A549 (cell line): Measurements from ENCODE around the gene SCGB2A2. TPM values are rescaled to one million over a fixed set of nuclear protein-coding genes. Genes with fewer than 3 reads are reported as not detected.

Experiments used
- ATAC-seq, 2 experiments: fragments of 200-7000 bp in 1 of 2; fragments of >200 bp in 1 of 2; cut with Nextera tagmentation in 1 of 2; cut with Tn5 transposase in 1 of 2; 3 replicates each; pipeline versions ENCODE4 v1.8.0 to v1.9.1; 2018 to 2020; ENCODE audit warnings: mild to moderate bottlenecking in 1 of 2, moderate library complexity in 1 of 2
- CTCF ChIA-PET: fragments of 300-600 bp; sonication (Branson Sonifier 250); formaldehyde crosslinking; extraction: SDS; loops from one replicate; lab custom pipeline; 2021; ENCODE audit warnings: antibody characterized with exemption, inconsistent platforms; lab: Yijun Ruan, JAX
- POLR2A ChIA-PET: fragments of 350-600 bp; formaldehyde crosslinking; extraction: SDS; loops from one replicate; lab custom pipeline; 2021; ENCODE audit warnings: antibody characterized with exemption, inconsistent platforms; lab: Yijun Ruan, JAX
- DNase-seq, 2 experiments: peaks; one replicate each; pipeline versions ENCODE4 v3.0.0 to v3.0.0-alpha.2; 2011 to 2016; ENCODE audit warnings: low read depth in 1 of 2, low spot score in 1 of 2
- FAIRE-seq: peaks from 2 replicates; lab custom pipeline; 2011; peaks lifted over from hg19 to GRCh38; lab: Jason Lieb, UNC
- H3K27ac ChIP-seq, 2 experiments: fragments of >200 bp; sonication (Bioruptor Twin); formaldehyde crosslinking; 3 replicates each; pipeline ENCODE4 v1.5.1; 2016 to 2017
- H3K4me1 ChIP-seq: fragments of >200 bp; sonication (Bioruptor Twin); formaldehyde crosslinking; 3 replicates; pipeline ENCODE4 v1.6.1; 2016
- H3K4me2 ChIP-seq: fragments of >200 bp; sonication (Bioruptor Twin); formaldehyde crosslinking; 3 replicates; pipeline ENCODE4 v1.6.1; 2016
- H3K4me3 ChIP-seq: fragments of >200 bp; sonication (Bioruptor Twin); formaldehyde crosslinking; 3 replicates; pipeline ENCODE4 v1.5.1; 2016
- H3K9me3 ChIP-seq: fragments of >200 bp; sonication (Bioruptor Twin); formaldehyde crosslinking; 3 replicates; pipeline ENCODE4 v1.6.1; 2016
- CHD2 ChIP-seq: fragments of 150-350 bp; IDR thresholded peaks from 2 replicates; pipeline ENCODE4 v1.6.1; 2014; ENCODE audit warnings: low read length; ENCODE audit not compliant: partially characterized antibody
- CTCF ChIP-seq: fragments of >200 bp; sonication (Bioruptor Twin); formaldehyde crosslinking; IDR thresholded peaks from 3 replicates; pipeline ENCODE4 v1.5.1; 2016
- EHMT2 ChIP-seq: fragments of 200-600 bp; sonication (generic); IDR thresholded peaks from 2 replicates; pipeline ENCODE4 v1.6.1; 2016; ENCODE audit warnings: antibody characterized with exemption, low read depth, mild to moderate bottlenecking, moderate library complexity
- ESRRA ChIP-seq: fragments of 150-350 bp; IDR thresholded peaks from 2 replicates; pipeline ENCODE4 v1.6.1; 2014; ENCODE audit warnings: mild to moderate bottlenecking, low read length, borderline replicate concordance
- HEYL ChIP-seq: fragments of 250-450 bp; sonication (Bioruptor Pico); IDR thresholded peaks from 2 replicates; pipeline ENCODE4 v1.8.0; 2021; ENCODE audit warnings: mild to moderate bottlenecking, moderate library complexity
- HOXB5 ChIP-seq: fragments of 250-450 bp; sonication (Bioruptor Pico); IDR thresholded peaks from 2 replicates; pipeline ENCODE4 v1.5.0; 2020; ENCODE audit warnings: mild to moderate bottlenecking, moderate library complexity
- MAFK ChIP-seq: fragments of 450-650 bp; IDR thresholded peaks from 2 replicates; pipeline ENCODE4 v1.6.1; 2014; ENCODE audit not compliant: partially characterized antibody
- MAZ ChIP-seq: fragments of 150-350 bp; IDR thresholded peaks from 2 replicates; pipeline ENCODE4 v1.6.1; 2014; ENCODE audit warnings: antibody characterized with exemption, low read depth, low read length, borderline replicate concordance
- NPAS2 ChIP-seq: fragments of 250-450 bp; sonication (Bioruptor Pico); IDR thresholded peaks from 2 replicates; pipeline ENCODE4 v1.8.0; 2022; ENCODE audit warnings: mild to moderate bottlenecking, moderate library complexity, borderline replicate concordance
- NR3C1 ChIP-seq: fragments of >200 bp; sonication (Bioruptor Twin); formaldehyde crosslinking; IDR thresholded peaks from 3 replicates; pipeline ENCODE4 v1.6.1; 2017
- PBX3 ChIP-seq: IDR thresholded peaks from 2 replicates; pipeline ENCODE4 v1.6.1; 2012
- POLR2A ChIP-seq: IDR thresholded peaks from 2 replicates; pipeline ENCODE4 v1.6.1; 2012; ENCODE audit warnings: mild to moderate bottlenecking, low read length
- POLR2AphosphoS2 ChIP-seq: conservative IDR thresholded peaks from 2 replicates; pipeline ENCODE4 v1.6.1; 2012; ENCODE audit warnings: low read length, improper control_type of control experiment, inconsistent platforms
- RAD21 ChIP-seq, 2 experiments: fragments of >200 bp in 1 of 2; sonication (Bioruptor Twin) in 1 of 2; formaldehyde crosslinking in 1 of 2; IDR thresholded peaks in 1 of 2; conservative IDR thresholded peaks in 1 of 2; 2 replicates in 1 of 2; 3 replicates in 1 of 2; pipeline ENCODE4 v1.6.1; 2012 to 2018; ENCODE audit warnings: inconsistent platforms in 1 of 2
- REST ChIP-seq: fragments of 200-600 bp; sonication (generic); IDR thresholded peaks from 2 replicates; pipeline ENCODE4 v1.6.1; 2016; ENCODE audit warnings: antibody characterized with exemption, mild to moderate bottlenecking, moderate library complexity
- SMC3 ChIP-seq: fragments of >200 bp; sonication (Bioruptor Twin); formaldehyde crosslinking; IDR thresholded peaks from 3 replicates; pipeline ENCODE4 v1.6.1; 2018; ENCODE audit warnings: inconsistent platforms
- ZC3H11A ChIP-seq: fragments of 450-650 bp; IDR thresholded peaks from 2 replicates; pipeline ENCODE4 v1.6.1; 2014; ENCODE audit warnings: antibody characterized with exemption, mild to moderate bottlenecking
- WGBS: methylation state at CpG from one replicate; pipeline ENCODE4 v1.1.6; 2017; ENCODE audit errors: missing lambda C conversion rate; 5-methylcytosine and 5-hydroxymethylcytosine counted together
- polyA plus RNA-seq, 4 experiments: library from polyadenylated mRNA; depleted of rRNA in 3 of 4; stranded (reverse); fragments of >200 nt; fragmentation: RNase III in 1 of 4; extraction: RNeasy Plus Mini Kit Qiagen cat#74134 plus additional on column Dnase treatment in 1 of 4; gene quantifications; 2 replicates in 3 of 4; 3 replicates in 1 of 4; pipeline ENCODE4 v1.2.3, GENCODE V29; 2011 to 2017
- TF ChIP-seq, protein P1 (sequence below): fragments of 450-650 bp; IDR thresholded peaks from 2 replicates; pipeline ENCODE4 v1.6.1; 2014; ENCODE audit warnings: antibody characterized with exemption

SCGB2A2 gene
- polyA plus RNA-seq, 2 of the 4 experiments (the other 2 are of a cell fraction) = not detected

GRCh38 chr11:62242021-62242420, 27.9 kb upstream of the SCGB2A2 start, which contains the start of gene SCGB1D2:
TSS of gene SCGB1D2 (plus strand) at chr11:62242239. CDS start at chr11:62242308, 69 bp downstream.
- peak within 1 kb of the TSS; percentile 22; the same call in 1 of the 3 replicates for H3K4me2 ChIP-seq
- peak; percentile 44 to 62; a peak in 5 of 6 replicates for ATAC-seq
- H3K4me3 ChIP-seq = no peak within 1 kb of the TSS
- 0% methylated on average over 3 of the region's 3 CpGs for WGBS
- POLR2A ChIA-PET = no interaction called here
- peaks cover 8% of the 10 kb centered on the region; the same call in 2 of the 3 replicates for H3K4me1 ChIP-seq
- no peak within 1 kb of the TSS for H3K27ac ChIP-seq
- H3K9me3 ChIP-seq = no peaks in the 10 kb centered on the region; the same call in 2 of the 3 replicates
- peak; percentile 23 to 50 for DNase-seq
- CTCF ChIA-PET = interaction anchor here (0.9 to 2.9 kb wide), 4 partner anchors 13 to 121 kb away, joined by 3 to 10 read pairs (median 8); no protein-coding TSS in a partner anchor
- no peak for TF ChIP-seq ZC3H11A
- no peak for TF ChIP-seq CHD2
- no peak for TF ChIP-seq POLR2A
- TF ChIP-seq MAZ = no peak
- no peak for TF ChIP-seq PBX3
- no peak for TF ChIP-seq NPAS2 (CRISPR knock-in tag)
- no peak for TF ChIP-seq NR3C1
- no peak for TF ChIP-seq MAFK
- no peak for FAIRE-seq

GRCh38 chr11:62245271-62245753, 24.6 kb upstream of the SCGB2A2 start:
- H3K4me1 ChIP-seq = peaks cover 8% of the 10 kb centered on the region; the same call in 2 of the 3 replicates
- DNase-seq (peak; percentile 24 to 29), FAIRE-seq (no peak), ATAC-seq (peak; percentile 75 to 80; a peak in 5 of 6 replicates)
- WGBS = 18% methylated on average over 5 of the region's 6 CpGs
- CTCF ChIA-PET = no interaction called here
- H3K4me3 ChIP-seq = no peak overlapping the region
- no peak overlapping the region for H3K4me2 ChIP-seq
- TF ChIP-seq POLR2AphosphoS2 (no peak), EHMT2 (0 out of 2 replicates have a peak, but pooled peaks have one; percentile 65), SMC3 (no peak), HEYL (CRISPR knock-in tag) (no peak), HOXB5 (CRISPR knock-in tag) (no peak), REST (peak; percentile 89), RAD21 (conservative IDR thresholded peaks at IDR 0.05 in 1 of 2, IDR thresholded peaks at IDR 0.05 in 1 of 2) (peak; percentile 21 to 49; a peak in 3 of 5 replicates), CTCF (peak; percentile 24; the same call in 2 of the 3 replicates), ESRRA (no peak)
- TF ChIP-seq, protein P1, sequence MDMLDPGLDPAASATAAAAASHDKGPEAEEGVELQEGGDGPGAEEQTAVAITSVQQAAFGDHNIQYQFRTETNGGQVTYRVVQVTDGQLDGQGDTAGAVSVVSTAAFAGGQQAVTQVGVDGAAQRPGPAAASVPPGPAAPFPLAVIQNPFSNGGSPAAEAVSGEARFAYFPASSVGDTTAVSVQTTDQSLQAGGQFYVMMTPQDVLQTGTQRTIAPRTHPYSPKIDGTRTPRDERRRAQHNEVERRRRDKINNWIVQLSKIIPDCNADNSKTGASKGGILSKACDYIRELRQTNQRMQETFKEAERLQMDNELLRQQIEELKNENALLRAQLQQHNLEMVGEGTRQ = no peak
- POLR2A ChIA-PET = interaction anchor here (0.6 kb wide), 1 partner anchor 10 kb away, joined by 5 read pairs; no protein-coding TSS in a partner anchor
- no peak overlapping the region for H3K27ac ChIP-seq
- H3K9me3 ChIP-seq = peaks cover 3% of the 10 kb centered on the region; the same call in 1 of the 3 replicates
